ENCODE data around the gene FGF4.
"Not testable (repeated sequence)": the region's sequence is repeated elsewhere in the genome, so short reads cannot be mapped to it uniquely, and the experiment has no call there.

Gene FGF4

DNA sequence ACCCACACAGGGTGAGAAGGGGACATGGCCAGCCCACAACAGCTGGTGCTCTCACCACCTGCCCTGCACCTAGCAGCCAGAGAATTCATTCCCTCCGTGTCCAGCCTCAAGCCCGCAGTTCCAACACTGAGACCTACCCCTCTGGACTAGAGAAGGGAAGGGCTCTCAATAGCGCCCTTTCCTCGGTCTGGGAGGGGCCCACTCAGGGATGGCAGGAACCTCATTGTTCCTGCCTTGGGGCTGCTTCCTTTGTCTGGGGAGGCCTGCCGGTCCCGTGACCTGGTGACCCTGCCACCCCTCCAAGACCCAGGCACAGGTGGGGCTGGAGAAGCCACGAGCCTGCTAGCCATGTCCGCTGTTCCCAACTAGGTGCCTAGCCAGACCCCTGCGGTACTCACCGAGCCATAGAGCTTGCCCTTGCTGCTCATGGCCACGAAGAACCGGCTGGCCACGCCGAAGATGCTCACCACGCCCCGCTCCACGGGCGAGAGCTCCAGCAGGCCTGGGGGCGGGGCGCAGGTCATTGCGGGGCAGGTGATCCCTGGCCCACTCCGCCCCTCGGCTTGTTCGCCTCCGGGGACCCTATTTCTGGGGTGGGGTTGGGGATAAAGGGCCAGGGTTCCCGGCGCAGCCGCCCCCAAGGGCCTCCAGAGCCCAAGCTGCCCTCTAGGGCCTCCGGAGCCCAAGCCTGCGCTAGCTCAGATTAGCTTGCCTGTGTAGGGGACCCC, 1.4 kb downstream of the FGF4 start:
- no peak for DNase-seq (ENCODE audit: low read depth)

DNA sequence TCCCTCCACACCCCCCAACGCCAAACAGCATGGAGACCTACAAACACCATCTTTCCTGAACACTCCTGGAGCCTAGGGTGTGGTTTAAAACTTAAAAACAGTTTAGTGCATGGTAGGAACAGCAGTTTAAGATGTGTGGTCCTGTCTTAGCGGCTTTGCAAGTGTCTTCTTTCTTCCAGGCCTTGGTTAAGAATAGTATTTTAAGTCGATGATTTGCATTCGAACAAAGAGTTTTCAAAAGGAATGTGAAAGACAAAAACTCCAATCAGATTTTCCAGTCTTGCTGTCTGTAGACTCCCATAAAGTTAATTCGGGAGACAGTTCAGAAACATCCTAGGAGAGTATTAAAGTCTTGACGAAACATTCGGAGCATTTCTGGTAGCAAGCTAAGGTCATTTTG, 3.7 kb downstream of the FGF4 start:
- no peak for DNase-seq (ENCODE audit: low read depth)

DNA sequence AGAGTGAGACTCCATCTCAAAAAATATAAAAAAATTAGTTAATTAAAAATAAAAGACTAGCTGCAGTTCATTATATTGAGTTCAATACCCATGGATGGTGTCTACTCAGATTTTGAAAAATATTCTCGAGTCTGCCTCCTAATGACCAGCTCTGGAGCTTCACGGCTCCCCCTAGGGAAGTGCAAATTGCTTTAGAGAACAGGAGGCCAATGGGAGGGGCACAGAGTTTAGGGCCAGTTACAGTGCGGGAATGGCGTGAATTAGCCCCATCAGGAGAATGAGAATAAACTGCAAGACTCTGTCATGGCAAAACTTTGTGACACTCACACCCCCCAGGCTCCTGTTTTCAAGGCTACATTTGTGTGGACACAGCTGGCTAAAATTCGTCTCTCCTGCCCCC, 4.6 kb downstream of the FGF4 start:
- no peak for DNase-seq (ENCODE audit: low read depth)

DNA sequence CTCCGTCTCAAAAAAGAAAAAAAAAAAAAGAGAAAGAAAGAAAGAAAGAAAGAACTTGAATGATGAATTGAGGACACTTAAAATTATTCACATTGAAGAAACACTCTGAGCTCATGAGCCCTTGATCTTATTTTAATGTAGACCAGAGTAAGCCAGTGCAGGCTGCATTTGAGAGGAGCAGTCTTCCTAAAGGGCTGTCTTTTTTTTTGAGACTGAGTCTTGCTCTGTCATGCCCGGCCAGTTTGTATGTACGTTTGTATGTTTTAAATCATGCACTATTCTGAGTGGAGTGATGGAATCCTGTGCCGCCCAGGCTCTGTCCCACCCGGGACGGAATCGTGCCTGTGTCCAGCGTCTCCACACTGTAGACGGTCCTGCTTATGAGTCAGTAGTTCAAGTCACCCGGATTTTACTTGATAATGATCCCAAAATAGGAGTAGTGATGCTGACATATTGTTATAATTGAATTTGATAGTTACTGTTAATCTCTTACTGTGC, 9.6 kb downstream of the FGF4 start:
- DNase-seq (ENCODE audit: low read depth), result no peak

DNA sequence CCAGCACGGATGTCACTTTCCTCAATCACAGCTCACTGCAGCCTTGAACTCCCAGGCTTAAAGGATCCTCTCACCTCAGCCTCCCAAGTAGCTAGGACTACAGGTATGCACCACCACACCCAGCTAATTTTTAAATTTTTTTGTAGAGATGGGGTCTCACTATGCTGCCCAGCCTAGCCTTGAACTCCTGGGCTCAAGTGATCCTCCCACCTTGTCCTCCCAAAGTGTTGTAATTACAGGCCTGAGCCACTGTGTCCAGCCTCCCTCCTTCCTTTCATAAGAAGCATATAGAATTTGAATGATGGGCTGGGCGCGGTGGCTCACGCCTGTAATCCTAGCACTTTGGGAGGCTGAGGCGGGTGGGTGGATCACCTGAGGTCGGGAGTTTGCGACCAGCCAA, 10.2 kb downstream of the FGF4 start:
- DNase-seq (ENCODE audit: low read depth), result not testable (repeated sequence)

DNA sequence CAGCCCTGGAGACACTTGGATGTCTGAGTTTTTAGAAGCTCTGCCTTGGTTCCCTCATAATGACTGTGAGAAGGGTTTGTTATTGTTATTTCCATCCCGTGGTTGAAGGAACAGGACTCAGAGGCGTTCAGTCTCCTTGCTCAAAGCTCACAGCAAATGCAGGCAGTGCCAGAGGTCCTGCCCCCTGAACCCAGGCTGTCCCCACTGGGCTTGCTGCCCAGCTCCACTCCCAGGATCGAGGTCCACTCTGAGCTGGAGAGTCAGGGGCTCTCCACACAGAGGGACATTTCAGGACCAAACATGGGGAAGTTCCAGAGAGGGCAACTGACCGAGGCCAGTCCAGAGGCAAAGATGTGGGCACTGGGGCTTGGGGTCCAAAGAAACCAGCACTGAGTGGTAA, 14.8 kb downstream of the FGF4 start:
- DNase-seq (ENCODE audit: low read depth), result no peak

DNA sequence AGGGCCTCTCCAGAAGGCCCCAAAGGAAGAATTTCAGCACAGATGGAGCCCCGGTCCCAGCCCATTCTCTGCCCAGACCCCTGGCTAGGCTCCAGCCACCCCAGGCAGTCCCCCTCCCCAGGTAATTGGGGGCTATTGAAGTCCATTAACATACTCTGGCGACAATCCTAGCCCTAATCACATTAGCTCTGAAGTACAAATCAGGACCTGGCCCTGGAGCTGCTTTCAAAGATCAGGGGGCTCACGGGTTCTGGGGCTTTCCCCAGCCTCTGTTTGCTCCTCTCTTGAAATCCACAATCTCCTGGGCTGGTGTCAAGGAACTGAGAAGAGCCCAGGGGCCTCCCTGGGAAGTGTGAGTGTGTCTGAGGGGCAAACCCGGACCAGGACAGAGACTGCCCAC, 22.3 kb downstream of the FGF4 start:
- DNase-seq (ENCODE audit: low read depth), result no peak

DNA sequence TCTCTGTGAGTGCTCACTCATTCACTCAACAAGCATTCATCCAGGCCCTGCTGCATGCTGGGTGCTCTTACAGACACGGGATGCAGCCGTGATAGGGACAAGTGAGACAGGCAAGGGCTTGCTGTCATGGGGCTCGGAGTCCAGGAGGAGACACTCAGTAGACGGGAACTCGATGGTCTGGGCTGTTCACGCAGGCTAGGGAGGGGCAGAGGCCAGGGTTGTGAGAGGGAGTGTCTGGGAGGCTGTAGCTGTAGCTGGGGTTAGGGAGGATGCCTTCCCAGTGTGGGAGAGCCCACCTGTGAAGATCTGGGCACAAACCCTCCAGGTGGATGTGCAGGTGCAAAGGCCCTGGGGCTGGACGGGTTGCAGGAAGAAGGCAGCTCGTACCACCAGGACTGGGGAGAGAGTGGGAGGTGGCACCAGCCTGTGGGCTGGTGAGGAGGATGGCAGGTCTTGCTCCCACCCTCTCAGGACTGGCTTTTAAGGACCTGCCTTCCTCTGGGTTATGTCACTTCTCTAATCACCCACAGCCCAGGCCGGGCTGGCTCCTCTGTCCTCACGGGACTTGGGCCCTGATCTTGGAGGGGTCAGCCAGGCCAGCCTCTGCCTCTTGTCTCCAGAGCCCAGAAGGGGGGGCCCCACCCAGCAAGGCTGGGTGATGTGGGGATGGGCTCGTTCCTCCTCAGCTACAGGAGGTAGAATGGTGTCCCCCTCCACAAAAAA, 24.1 kb downstream of the FGF4 start:
- DNase-seq (ENCODE audit: low read depth), result no peak

DNA sequence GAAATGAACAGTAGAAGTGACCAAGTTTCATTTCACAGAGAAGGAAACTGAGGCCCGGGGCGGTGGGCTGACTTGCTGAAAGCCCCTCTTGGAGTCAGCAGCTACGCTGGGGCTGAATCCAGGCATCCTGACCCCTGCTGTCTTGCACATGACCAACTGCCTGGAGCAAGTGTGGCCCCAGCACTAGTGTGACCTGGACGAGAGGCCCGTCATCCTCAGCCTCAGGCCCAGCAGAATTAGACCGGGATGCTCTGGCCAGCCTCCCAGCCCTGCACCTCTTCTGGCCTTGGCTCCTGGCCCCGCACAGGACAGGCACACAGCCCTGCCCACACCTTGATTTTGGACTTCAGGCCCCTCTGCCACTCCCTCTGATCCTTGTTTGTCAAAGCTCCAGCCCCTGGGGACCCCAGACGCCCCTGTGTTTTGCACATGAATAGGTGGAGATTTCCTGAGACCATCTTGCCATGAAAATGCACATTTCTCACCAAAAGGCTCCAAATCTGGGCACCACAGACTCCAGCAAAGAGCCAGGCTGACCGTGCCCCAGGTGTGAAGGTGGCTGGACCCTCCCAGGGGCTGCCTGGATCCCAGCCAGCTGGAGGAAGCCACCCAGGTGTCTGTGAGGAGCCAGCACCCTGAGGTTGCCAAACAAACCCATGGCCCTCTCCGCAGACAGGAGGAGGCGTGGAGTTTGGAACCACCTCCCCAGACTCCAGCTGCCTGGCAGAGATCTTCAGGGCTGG, 24.9 kb downstream of the FGF4 start:
- DNase-seq (ENCODE audit: low read depth), result no peak

DNA sequence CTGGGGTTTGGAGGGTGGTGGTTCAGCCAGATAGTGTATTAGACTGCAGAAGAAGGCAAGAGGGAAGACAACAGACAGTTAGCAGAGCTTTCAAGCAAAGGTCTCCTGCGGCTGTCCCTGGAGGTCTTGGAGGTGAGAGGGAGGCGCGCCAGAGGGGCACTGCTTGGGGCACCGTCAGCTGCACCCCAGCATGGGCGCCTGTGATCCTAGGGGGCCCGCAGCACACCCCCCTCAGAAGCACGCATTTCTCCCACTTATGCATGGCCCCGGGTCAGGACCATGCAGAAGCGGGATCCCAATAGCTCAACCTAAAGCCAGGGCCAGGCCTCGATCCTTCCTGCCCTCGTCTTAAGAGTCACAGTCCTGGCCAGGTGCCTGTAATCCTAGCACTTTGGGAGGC, 26.5 kb downstream of the FGF4 start:
- no peak for DNase-seq (ENCODE audit: low read depth)

DNA sequence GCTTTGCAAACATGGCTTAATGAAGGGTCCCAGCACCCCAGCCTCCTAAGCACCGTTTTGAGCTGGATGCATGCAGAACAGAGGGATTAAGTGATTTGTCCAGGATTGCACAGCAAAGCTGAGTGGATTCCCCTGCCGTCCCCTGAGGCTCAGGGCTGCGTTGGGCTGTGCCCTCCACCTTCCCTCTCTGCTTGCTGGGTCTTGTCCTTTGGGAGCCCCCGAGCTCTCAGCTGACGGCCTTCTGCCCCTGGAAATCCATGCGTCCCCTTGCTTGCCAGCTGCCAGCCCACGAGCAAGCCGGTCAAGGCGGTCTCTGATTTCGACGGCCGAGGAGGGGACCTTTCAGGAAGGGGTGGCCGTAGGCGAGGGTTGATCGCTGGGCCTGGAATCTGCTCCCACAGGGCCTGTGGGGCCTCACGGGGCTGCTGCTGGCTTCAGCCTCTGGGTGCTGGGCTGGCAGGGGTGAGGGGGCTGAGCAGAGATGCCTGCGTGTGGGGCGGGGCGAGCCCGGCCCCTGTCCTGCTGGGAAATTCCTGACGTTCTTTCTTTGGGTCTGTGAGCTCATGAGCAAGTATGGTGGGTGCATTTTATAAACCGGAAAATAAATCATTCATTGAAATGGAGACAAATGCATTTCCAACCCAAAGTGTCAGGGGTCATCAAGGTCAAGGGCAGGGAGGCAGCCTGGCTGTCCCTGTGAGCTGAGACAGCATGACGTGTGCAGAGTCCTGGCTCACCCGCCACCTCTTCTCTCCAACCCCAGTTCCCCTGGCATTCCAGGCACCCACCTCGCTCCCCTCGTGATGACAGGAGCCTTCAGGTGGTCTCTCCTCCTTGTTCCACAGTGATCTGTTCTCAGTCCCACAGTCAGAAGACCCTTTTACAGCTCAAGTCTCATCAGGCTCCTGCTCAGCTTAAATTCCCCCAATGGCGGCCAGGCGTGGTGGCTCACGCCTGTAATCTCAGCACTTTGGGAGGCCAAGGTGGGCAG, 28.1 kb downstream of the FGF4 start:
- no peak for DNase-seq (ENCODE audit: low read depth)

DNA sequence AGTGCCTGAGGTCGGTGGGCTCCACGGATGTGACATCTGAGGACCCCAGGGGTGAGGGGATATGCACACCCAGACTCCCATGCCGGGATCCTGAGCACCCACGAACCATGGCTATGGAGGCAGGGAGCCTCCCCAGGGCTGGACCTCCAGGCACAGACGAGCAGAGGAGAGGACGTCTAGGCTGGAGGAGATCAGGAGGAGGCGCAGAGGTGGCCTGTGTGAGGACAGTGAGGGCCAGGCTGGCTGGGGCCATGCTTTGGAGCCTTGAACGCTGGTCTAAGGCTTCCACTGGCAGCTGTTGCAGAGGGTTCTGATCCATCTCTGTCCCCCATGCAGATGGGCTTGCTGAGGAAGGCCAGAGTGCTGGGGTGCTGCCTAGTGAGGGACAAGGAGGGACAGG, 29.0 kb downstream of the FGF4 start:
- no peak for DNase-seq (ENCODE audit: low read depth)

DNA sequence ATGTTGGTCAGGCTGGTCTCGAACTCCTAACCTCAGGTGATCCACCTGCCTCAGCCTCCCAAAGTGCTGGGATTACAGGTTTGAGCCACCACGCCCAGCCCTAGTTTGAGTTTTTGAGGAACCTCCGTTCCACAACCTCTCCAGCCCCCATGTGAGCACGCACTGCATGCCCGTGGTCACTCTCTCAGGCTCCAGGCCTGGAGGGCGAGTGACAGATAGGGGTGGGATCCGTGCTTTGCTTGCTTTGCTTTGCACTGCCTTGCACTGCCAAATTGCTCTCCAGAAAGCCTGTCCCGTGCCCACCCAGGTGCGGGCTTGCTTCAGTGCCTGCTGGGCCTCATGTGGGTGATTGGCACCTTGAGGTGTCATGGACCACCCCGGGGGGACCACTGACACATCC, 29.9 kb downstream of the FGF4 start:
- no peak for DNase-seq (ENCODE audit: low read depth)

DNA sequence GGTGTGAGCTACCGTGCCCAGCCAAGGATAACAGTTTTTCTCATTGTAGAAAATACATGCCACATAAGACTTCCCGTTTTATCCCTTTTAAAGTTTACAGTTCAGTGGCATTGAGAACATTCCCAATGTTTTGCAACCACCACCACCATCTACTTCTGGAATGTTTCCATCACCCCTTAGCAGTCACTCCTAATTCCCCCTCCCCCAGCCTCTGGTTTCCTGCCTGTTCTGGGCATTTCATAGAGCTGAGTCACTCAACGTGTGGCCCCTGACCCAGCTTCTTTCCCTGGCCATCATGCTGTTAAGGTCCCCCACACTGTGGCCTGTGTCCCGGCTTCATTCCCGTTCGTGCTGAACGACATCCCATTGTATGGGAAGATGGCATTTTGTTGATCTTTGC, 30.7 kb downstream of the FGF4 start:
- no peak for DNase-seq (ENCODE audit: low read depth)

DNA sequence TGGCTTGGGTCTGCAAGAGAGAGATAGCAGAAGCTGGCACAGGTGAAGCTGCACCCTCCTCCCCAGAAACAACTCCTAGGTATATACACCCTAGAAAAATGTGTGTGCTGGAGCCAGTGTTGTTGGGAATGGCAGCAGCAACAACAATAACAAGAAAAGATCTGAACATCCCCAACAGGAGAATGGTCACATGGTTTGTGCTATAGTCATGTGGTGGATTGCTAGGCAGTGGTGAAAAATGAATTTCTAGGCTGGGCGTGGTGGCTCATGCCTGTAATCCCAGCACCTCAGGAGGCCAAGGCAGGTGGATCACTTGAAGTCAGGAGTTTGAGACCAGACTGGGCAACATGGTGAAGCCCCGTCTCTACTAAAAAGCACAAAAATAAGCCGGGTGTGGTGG, 40.3 kb downstream of the FGF4 start:
- no peak for DNase-seq (ENCODE audit: low read depth)

DNA sequence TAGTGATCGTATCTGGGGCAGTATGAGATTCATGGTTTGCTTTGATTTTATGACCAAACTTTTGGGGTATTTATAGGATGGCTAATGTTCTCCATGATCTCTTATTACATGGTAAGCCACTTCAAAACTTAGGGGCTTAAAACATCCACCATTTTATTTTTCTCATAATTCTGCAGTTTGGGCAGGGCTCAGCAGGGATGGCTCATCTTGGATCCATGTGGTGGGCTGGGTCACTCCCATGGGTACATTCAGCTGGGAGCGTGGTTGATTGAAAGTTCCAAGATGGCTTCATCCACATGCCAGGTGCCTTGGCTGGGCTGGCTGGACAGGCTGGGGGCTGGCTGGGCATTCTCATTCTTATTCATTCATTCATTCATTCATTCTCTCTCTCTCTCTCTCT, 40.8 kb downstream of the FGF4 start:
- no peak for DNase-seq (ENCODE audit: low read depth)

DNA sequence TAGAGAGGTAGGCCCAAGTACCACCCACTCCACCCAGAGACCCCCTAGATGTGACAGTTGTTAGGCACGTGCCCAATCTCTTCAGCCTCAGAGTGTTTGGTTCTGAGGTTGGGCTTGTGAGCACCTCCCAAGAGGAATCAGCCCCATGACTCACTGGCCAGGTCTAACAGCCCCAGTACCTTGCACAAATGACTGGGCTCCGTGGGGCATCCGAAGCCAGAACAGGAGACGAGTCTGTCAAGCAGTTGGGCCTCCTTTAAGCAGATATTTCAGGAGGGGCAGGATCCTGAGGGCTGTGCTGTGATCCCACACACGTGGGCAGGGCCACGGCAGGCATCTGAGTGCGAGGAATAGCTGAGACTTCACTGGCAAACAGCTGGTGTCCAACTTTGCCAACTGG, 42.2 kb downstream of the FGF4 start:
- no peak for DNase-seq (ENCODE audit: low read depth)

DNA sequence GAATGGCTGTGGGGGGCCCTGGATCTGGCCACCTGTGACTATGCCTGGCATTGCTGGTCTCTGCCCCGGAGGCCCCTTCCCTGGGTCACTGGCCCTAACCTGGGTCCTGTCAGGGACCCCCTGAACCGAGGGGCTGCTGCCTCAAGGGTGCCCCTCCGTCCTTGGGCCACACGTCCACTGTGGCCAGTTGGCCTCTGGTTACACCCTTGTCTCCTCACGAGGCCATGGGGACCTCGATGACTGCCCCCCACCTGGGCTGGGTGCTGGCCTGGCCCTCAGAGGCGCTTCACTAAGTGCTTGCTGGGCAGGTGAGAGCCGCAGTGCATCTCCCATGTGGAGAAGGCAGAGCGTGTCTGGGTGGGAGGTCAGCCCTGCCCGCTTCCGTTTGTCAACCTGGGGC, 44.0 kb downstream of the FGF4 start:
- no peak for DNase-seq (ENCODE audit: low read depth)

DNA sequence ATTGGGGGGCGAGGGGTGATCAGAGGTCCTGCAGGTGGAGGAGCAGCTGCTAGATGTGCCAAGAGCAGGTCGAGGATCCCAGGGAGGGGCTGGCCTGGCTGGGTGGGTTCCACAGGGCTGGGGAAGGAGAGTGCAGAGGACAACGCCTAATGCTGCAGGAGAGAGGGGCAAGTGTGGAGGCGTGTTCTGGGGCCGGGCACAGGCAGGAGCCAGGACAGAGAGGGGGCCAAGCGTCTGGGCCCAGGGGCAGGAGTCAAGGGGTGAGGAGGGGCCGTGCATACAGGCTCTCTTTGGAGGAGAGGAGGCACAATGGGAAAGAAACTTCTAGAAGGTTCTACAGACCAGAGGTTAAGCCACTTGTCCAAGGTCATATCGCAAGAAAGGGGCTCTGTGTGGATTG, 44.6 kb downstream of the FGF4 start:
- DNase-seq (ENCODE audit: low read depth), result no peak

DNA sequence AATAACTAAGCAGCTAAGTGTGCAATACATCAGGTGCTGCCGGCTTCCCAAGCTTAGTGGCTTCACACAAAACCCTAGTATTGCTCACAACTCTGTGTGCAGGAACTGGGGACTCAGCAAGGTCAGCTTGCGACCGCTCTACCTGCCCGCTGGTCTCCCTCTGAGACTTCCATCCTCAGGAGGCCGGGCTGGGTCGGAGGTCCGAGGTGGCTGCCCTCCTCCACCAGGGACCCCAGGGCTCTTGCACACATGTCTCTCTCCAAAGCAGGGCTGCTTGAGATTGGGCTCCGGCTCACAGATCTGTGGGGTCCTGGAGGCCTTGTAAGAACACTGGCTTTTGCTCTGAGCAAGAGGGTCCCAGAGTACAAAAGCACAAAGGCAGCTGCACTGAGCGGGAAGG, 45.9 kb downstream of the FGF4 start:
- no peak for DNase-seq (ENCODE audit: low read depth)

DNA sequence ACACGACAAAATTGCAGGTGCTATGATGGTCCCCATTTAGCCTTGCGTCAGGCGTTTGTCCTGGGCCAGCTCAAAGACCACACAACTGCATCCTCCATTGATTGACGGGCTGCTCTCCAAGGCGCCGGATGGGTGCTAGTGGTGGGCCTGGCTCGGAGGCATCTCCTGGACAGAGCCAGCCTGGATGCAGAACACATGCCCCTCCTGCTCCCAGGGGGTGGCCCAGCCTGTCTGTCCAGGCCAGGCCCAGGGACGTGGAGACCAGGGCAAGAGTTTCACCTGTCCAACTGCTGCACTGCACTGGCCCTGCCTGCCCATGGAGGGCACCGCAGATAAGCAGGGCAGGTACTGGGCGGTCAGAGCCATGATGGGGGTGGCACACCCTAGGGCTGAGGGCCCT, 47.9 kb downstream of the FGF4 start:
- no peak for DNase-seq (ENCODE audit: low read depth)

DNA sequence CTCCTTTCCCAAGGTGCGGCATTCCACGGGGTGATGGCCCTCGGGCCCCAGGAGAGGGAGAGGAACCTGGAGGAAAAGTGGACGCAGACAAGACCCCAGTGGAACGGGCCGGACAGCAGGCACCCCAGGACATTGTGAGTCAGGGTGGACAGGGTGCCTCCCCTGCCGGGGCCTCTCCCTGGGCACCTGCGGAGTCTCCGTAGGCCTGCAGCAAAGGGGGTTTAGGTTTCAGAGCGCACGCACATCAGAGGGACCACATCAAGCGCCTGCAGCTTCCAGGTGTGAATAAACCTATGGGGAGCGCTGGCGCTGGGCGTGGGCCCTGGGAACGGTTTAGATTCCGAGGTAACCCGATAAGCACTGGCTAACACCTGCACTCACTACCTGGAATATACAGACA, 48.7 kb downstream of the FGF4 start:
- no peak for DNase-seq (ENCODE audit: low read depth)
